IPS-18a (cell line): ENCODE measurements around the gene RPS17.
"Not testable (repeated sequence)": the region's sequence is repeated elsewhere in the genome, so short reads cannot be mapped to it uniquely, and the experiment has no call there.

Experiments used
- H3K27ac ChIP-seq: one replicate; pipeline ENCODE4 v1.5.1; 2013; ENCODE audit warnings: low read length
- H3K27me3 ChIP-seq: one replicate; pipeline ENCODE4 v1.6.1; 2013; ENCODE audit warnings: mild to moderate bottlenecking, low read length; ENCODE audit not compliant: control insufficient read depth, insufficient read depth
- H3K36me3 ChIP-seq: one replicate; pipeline ENCODE4 v1.6.1; 2013; ENCODE audit warnings: low read depth, low read length; ENCODE audit not compliant: control insufficient read depth
- H3K4me1 ChIP-seq: one replicate; pipeline ENCODE4 v1.6.1; 2013; ENCODE audit warnings: low read depth, low read length; ENCODE audit not compliant: control insufficient read depth
- H3K4me3 ChIP-seq: one replicate; pipeline ENCODE4 v1.5.1; 2013; ENCODE audit warnings: low read length
- H3K9ac ChIP-seq: one replicate; pipeline ENCODE4 v1.6.1; 2013; ENCODE audit warnings: mild to moderate bottlenecking, low read length, moderate library complexity
- H3K9me3 ChIP-seq: one replicate; pipeline ENCODE4 v1.6.1; 2013; ENCODE audit warnings: low read depth, low read length; ENCODE audit not compliant: control insufficient read depth

The RPS17 gene

GRCh38 chr15:82502700-82503339 is 37.4 kb downstream of the RPS17 start:
- H3K27me3 ChIP-seq, H3K4me3 ChIP-seq, H3K4me1 ChIP-seq, H3K36me3 ChIP-seq, H3K27ac ChIP-seq, H3K9me3 ChIP-seq, H3K9ac ChIP-seq: not testable (repeated sequence)

GRCh38 chr15:82500772-82501171 is 39.5 kb downstream of the RPS17 start:
- not testable (repeated sequence) for H3K4me1 ChIP-seq, H3K9me3 ChIP-seq, H3K27me3 ChIP-seq, H3K27ac ChIP-seq, H3K4me3 ChIP-seq, H3K36me3 ChIP-seq, H3K9ac ChIP-seq

DNA sequence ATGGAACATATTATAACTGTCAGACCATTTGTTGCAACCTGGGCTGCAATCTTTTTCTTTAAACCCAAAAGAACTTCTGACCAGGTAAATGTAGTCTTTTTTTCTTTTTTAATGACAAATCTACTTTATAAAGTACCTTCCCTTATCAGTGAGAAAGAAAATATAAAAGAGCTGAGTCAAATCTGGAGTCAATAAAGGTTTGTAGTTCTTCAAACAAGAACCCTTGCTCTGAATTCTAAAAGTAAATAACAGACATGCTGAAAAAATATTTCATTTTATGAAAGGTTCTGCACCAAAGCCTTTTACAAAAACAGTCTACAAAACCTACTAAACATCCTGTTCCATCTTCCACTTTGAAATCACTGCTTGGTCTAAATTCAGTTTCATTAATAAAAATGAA is 42.3 kb downstream of the RPS17 start:
- not testable (repeated sequence) for H3K4me3 ChIP-seq, H3K36me3 ChIP-seq, H3K27ac ChIP-seq, H3K9ac ChIP-seq, H3K27me3 ChIP-seq, H3K4me1 ChIP-seq, H3K9me3 ChIP-seq

DNA sequence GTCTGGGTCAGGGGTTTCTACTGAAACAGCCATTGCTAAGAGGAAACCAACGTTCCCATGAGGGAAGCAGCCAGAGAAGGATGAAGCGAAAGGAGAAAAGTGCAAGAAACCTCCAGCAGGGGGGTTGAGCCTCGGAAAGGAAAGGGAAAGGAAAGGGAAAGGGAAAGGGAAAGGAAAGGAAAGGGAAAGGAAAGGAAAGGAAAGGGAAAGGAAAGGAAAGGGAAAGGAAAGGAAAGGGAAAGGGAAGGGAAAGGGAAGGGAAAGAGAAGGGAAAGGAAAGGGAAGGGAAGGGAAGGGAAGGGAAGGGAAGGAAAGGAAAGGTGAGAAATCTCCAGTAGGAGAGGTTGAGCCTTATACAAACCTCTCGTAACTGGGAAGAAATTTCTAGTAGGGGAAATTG is 52.0 kb downstream of the RPS17 start:
- H3K4me3 ChIP-seq, H3K9me3 ChIP-seq, H3K4me1 ChIP-seq, H3K9ac ChIP-seq, H3K36me3 ChIP-seq, H3K27ac ChIP-seq, H3K27me3 ChIP-seq: not testable (repeated sequence)

GRCh38 chr15:82487045-82487444 is 53.2 kb downstream of the RPS17 start:
- not testable (repeated sequence) for H3K27ac ChIP-seq

More at GRCh38 chr15:82487045-82487444, 53.2 kb downstream of the RPS17 start:
- H3K9ac ChIP-seq, H3K4me1 ChIP-seq, H3K36me3 ChIP-seq, H3K4me3 ChIP-seq, H3K9me3 ChIP-seq, H3K27me3 ChIP-seq: not testable (repeated sequence)
